ENCODE results near the gene CCDC154. TPM values are rescaled to one million over a fixed set of nuclear protein-coding genes. Genes with fewer than 3 reads are reported as not detected.

Gene CCDC154
- total and polyA plus RNA-seq, 9 of the 15 experiments (the other 6 are each of a cell fraction or from before 2014, with no cell fraction given), result 0.15 to 1.4 (median 0.20) TPM; not detected in 5

- no peak for TF ChIP-seq RBM14 (IDR thresholded peaks at IDR 0.05; ENCODE audit: borderline replicate concordance, insufficient read depth, low read depth, low read length)
- TF ChIP-seq HMG20A (CRISPR knock-in tag; conservative IDR thresholded peaks at IDR 0.05), result no peak
- TF ChIP-seq POLR3A (IDR thresholded peaks at IDR 0.05; ENCODE audit: borderline replicate concordance, extremely low read depth, insufficient read depth, insufficient read length), result no peak
- TF ChIP-seq ZBTB2 (IDR thresholded peaks at IDR 0.05), result no peak
- no peak for TF ChIP-seq ZNF165 (CRISPR knock-in tag; IDR thresholded peaks at IDR 0.05; ENCODE audit: borderline replicate concordance)
- TF ChIP-seq ZNF830 (CRISPR knock-in tag; IDR thresholded peaks at IDR 0.05), result no peak
- TF ChIP-seq TSHZ1 (CRISPR knock-in tag; IDR thresholded peaks at IDR 0.05), result no peak
These were observed 57.0 kb downstream of the CCDC154 start (continued) for GRCh38 chr16:1387331-1387730.
